GM18499 (cell line): ENCODE results near the gene ATG10.

Experiments used
- ATAC-seq: cut with Tn5 transposase; IDR thresholded peaks from one replicate; pipeline ENCODE4 v1.9.1; 2021; ENCODE audit warnings: moderate number of reproducible peaks; ENCODE audit not compliant: insufficient read depth, unreplicated experiment

Gene ATG10

DNA sequence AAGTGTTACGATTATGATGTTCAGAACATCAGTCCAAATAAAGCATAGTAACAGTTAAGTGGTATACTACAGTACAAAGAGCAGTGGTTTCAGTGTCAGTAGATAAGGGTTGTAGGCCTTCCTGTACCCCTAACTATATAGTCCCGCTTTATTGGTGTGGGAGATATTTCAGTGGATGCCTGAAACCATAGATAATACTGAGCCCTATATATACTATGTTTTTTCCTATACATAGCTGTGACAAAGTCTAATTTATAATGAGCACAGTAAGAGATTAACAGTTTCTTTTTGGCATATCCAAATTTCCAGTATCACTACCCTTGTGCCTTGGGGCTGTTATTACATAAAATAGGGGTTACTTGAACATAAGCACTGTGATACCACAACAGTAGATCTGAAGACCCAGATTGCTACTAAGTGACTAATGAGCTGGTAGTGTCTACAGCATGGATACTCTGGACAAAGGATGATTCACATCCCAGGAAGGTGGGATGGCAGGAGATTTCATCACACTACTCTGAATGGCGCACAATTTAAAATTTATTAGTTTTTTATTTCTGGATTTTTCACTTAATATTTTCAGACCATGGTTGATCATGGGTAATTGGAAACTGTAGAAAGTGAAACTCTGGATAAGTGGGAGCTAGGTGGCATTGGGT lies 187.1 kb downstream of the ATG10 start:
- ATAC-seq = no peak

DNA sequence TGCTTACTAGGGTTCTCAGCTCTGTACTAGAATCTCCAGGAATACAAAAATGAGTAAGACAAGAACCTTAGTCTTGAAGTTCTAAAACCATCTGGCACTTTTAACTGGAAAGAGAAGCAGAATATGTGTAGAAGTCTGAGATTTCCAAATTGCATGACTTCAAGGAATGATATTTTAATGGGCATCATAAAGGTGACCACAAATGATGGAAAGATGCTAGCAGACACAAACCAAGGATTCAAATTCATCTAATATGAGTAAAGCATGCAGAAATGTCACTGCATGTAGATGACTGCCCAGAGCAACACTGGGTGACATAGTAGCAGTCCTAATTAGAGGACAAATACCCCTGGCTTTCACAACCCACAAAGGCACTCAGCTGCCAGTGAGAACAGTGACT lies 189.1 kb downstream of the ATG10 start:
- no peak for ATAC-seq

DNA sequence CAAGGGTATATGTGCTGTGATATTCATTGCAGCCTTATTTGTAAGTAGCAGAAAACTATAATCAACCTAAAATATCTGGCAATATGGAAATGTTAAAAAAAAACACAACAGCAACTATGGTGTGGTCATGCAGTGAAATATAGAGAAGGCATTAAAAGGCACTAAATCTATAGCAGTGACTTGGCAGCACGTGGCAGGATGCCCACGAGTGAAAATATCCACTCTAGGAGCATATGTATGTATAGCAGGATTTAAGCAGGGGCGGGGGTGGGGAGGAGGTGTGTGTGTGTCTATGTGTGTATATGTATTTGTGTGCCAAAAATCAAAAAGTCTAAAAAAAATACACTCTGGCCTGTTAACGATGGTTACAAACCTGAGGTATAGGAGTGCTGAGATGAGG lies 190.8 kb downstream of the ATG10 start:
- no peak for ATAC-seq

DNA sequence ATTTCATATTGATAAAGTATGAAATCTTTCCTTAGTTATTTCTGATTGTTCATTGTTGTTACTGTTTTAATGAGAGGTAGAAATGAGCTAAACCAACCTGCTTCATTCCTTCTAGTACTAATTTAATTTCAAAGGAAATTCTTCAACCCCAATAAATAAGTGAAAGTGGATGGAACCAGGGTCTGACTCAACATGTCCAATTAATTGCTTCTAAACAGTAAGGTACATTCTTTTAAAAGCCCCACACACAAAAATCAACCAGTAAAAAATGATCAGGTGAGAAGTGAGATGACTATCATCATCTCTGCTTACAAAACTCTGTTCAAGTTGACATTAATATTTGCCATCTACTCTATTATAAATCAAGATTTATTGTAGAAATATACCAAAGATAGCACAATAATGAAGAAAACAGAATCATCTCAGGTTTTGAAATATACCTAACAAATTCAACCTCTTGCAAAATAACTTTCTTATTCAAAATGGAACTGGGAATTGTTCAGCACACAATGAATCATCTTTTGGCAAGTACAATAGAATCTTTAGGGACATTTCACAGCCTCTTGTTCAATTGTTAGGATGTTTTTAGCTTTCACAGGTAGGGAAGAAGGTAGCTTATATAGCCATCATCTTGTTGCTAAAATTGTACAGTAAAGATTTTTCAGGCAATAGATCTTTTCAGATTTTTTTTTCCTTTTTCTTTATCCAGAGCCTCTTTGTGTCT lies 191.8 kb downstream of the ATG10 start:
- ATAC-seq = no peak

DNA sequence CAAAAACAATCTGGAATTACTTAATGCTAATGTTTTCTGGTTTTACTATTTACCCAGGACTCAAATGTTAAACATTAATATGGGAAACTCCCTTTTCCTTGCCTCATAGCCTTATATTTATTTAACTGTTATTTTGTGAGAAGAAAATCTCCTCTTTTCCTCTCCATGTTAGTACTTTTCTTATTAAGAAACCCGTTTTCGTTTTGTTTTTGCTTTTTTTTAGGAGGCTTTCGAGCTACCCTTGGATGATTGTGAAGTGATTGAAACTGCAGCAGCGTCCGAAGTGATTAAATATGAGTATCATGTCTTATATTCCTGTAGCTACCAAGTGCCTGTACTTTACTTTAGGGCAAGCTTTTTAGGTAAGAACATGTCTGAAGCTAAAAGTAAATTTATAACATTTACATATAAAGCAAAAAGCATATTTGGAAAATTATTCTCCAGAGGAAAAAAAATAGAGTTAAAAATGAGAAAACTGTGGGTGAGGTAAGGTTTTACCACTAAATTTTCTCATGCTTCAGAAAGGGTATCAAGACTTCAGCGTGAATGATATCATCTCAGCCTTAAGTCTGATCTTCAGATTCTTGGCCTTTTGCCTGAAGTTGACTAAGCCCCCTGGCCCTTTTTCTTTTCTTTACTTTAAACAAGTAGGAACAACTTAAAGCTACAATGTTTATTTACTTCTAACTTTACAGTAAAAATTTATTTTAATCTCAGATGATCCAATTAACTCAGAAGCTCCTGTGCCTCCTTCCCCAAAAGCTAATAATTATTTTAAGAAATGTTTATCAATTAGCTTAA lies 192.6 kb downstream of the ATG10 start:
- no peak for ATAC-seq

DNA sequence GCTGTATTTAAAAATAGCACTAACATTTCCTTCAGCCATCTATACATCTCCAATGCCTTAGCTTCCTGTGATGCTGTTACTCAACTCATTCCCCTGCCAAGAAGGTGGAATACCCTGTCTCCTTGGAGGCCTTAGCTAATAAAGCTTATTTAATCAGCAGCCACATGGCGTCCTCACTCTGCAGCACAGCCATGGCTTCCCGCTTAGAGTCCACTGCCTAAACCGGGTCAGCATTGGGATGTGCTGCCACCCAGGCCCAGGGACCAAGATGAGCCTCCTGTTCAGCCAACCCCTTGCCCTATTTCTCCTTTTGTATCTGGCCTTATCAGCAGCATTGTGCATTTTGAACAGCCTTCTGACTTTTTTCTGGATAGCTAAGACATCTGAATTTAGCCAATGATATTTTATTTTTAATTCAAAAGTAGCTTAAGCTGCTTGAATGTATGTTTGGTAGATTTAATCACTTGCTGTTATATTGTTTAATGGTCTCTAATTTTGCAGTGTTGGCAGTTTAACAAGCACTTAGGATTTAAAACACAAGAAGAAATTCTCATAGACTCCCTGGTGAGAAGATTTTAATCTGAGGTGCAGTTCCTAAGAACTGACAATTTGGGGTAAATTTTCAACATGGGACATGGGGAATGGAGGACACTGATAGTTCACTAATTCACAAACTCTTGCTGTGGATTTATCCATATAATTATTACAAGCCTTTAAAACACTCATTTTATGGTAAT lies 193.3 kb downstream of the ATG10 start:
- no peak for ATAC-seq

DNA sequence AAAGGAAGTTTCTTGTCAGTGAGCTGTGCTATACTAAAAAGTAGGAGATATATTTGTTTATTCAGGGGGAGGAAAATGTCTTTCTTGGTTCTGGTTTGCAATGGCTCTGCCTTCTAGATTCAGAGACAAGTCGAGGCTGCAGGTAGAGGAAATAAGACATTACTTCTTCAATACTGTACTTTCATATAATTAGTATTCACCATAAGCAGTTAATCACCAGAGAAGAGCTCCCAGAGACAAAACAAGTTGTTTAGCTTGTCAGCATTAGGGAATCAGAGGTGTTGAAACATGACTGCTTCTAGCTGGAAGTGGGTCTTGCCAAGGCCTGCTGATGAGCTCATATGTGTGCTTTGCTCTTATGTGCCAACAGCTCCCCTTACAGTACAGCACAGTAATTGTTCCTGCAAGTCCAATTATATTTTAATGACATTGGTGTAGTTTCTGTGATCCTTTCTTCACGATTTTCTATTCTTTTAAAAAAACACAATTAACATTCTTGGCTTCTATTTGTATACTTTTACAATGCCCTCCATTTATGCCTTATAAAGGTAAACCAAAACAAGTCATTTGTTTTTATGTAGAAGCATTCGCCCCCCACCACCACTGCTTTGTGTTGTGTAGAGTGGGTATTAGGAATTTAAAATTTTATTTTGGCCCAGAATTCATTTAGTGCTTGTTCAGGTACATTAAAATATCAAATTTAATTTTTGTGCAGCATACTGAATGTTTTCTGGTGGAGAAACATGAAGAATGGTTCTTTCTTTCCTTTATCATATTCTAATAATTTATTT lies 194.1 kb downstream of the ATG10 start:
- peak; percentile 59 for ATAC-seq

DNA sequence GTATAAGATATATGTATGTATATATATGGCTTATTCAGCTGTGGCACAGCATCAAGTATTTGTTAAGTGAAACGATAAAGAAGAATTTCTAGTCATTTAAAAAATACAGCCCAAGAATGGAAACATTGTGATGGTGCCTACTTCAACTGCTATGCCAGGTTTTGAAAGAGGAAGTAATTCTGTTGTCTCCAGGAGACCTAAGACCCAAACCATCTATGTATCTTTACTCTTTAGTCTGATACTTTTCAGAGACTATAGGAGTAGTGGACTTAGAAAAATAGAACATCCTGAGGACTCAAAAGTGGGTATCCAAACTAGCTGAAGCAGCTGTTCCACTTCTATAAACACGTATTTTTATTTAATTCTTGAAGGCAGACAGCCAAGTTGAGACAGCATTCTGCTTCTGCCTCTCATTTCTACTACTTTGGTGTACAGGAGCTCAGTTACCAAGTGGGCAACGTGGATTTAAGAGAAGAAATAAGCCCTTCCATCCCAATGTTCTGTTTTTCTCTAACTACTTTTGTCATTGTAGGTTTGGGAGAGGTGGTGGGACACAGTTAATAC lies 195.6 kb downstream of the ATG10 start:
- ATAC-seq = no peak

DNA sequence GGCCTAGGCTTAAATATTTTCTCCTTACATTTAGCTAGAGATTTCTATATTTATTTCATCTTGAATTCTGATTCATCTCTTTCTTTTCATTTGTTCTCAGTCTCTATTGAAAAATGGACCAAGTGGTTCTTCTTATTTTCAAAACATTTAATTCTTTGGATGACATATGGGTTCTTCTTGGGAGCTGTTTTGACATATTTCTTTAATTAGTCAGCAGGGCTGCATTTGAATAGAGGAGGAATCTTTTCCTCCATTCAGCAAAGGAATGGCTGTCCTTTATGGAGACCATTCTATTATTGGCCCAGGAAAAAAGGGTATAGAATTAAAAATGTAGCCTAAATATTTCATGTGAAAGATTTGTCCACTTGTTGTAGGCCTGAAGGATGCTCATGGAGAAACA lies 196.5 kb downstream of the ATG10 start:
- ATAC-seq = no peak

DNA sequence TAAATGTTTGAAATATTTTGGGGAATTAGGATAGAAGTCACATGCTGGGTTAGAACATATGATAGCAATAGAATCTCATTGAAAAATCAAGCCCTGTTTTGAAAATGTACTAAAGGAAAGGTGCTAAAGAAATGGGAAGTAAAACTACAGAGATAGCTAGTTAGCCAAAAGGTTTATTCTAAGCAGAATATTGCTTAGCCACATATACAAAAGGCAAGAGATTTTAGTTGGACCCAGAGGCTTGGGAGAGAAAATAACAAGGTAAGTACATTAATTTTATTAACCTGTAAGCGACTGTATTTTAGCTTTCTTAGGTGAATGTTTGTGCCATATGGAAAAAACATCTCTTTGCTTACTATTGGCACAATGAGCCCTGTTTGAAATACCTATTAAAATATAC lies 198.1 kb downstream of the ATG10 start:
- ATAC-seq = no peak

DNA sequence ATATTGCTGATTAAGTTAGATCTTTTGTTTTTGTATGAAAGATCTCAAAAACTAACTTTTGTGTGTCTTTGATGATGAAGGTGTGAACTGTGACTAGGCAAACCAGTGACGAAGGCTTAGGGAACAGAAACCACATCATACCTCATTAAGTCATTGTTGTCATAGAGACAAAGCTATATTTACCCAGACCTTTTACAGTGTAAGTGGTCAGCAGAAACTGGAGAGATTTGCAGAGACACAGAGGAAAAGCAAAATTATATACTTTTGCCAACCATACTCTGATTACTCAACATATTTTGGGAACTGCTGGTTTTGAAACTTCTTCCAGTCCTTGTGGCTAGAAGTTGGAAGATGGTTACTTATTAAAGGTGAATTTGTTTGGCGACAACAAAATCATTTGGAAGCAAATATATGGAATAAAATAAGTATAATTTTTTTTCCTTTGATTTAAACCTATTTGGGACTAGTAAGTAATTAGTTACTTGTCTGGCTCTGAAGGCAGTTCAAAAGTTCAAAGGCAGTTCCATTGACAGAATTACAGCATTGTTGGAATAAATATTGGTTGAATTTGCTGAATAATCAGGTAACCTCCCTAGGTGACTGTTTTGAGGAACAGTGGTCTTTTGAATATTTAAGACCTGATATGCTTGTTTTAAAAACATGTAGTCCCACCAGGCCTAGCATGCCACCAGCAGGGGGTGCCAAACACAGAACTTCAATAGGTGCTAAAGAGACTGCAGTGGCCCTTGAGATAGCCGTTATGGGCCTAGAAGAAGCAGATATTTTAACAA lies 202.5 kb downstream of the ATG10 start:
- peak; percentile 99 for ATAC-seq

DNA sequence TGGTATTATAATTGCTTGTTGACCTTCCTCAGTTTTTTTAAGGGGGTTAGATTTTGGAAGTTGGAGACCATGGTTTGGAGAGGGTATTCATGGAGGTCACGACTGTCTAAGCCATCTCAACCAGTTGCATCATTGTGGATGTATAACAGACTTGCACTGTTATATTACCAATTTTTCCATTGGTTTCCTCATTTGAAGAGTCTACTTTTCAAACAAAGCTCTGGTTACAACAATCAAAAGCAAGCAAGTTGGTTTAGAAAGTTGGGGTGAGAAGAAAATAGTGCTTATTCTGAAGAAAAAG lies 203.0 kb downstream of the ATG10 start:
- no peak for ATAC-seq

DNA sequence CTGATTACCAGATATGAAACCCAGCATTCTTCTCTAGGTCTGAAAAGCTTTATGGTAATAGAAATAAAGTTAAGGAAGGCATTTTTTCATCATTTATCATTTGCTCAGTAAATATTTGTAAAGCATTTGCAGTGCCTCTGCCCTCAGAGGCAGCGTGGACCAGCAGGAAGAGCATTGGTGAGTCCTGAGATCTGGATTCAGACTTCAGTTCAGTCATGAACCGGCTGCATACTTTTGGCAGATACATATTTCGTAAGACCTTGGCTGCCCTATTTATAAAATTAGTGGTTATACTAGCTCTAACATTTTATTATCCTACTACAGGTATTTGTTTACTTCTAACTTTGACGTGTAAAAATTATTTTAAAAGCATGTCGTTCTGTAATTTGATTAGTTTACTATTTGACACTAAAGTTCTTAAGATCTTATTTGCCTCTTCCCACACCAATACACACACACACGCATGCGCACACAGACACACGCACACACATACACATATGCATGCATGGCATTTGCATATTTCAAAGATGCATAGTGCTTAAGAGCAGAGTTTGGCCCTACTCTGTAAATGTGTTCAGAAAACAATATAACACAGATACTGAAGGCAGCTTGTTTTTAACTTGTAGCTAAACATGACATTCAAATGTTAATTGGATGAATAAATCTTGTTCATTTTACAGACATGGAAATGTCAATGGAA lies 204.4 kb downstream of the ATG10 start:
- no peak for ATAC-seq

DNA sequence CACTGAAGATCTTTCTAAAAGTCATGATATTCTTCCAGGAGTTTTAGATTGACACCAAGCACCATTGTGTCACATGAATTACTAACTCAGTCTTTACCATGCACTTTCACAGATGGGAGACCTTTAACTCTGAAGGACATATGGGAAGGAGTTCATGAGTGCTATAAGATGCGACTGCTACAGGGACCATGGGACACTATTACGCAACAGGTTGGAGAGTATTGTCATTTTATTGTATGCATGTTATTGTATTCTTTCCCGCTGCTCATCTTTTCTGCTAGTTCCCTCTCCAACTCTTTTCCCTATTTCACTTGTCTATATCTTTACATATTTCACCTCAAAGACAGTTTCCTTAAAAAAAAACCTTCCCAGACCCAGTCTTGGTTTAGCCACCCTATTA lies 206.6 kb downstream of the ATG10 start:
- ATAC-seq = no peak

DNA sequence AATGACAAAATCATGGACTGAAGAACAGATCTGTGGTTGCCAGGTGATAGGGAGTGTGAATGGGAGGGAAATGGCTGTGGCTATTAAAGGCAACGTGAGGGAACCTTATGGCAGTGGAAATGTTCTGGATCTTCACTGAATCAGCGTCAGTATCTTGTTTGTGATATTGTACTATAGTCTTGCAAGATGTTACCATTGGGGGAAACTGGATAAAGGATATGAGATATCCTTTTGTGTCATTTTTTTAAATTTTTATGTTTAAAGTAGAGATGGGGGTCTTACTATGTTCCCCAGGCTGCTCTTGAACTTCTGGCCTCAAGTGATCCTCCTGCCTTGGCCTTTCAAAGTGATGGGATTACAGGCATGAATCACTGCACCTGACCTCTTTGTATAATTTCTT lies 210.8 kb downstream of the ATG10 start:
- ATAC-seq = no peak

DNA sequence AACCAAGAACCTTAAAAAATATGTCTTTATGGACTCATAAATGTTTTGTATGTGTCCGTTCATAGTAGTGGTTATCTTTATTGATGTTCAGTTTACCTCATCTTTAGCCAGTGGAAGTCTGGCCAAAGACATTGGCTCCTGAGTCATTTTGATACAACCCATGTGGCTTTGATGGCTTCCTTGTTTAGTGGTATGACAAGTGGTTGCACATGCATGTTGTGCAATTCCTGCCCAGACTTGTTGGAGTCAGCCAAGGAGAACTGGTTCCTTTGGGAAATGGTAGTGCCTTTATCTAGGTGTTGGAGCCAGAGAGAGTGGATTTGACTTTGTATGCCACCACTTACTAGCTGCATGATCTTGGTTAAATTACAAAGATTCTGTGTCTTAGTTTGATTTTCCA lies 212.0 kb downstream of the ATG10 start:
- no peak for ATAC-seq

DNA sequence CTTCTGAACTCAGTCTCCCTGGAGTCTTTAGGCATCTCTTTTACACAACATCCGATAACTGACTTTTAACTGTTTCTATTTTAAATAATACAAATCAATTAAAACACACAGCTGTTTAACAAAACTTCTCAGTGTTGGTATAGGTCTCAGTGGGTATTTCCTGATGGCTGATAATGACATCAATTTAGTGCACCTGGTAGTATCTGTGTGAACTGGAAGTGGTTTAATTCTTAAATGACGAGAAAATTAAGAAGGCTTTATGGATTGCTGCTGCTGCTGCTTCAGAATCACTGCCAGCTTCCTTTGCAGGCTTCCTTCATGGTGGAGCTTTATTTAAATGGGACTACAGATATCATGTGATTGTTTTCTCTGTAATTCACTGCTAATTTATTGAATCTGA lies 214.0 kb downstream of the ATG10 start:
- no peak for ATAC-seq

DNA sequence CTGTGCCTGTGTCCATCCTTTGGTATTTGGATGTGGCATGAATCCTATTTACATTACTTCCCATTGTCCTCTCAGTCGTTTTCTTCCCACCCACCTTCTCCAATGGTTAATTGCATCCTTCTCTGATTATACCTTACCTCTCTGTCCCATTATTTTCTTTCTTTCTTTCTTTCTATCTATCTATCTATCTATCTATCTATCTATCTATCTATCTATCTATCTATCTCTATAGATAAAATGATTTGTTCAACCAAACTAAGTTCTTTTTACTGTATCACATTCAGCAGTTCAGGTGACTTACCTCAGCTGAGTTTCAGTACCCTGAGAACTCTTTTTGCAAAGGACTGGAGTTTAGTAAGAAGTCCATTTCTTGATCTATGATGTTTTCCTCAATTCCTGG lies 225.7 kb downstream of the ATG10 start:
- no peak for ATAC-seq

DNA sequence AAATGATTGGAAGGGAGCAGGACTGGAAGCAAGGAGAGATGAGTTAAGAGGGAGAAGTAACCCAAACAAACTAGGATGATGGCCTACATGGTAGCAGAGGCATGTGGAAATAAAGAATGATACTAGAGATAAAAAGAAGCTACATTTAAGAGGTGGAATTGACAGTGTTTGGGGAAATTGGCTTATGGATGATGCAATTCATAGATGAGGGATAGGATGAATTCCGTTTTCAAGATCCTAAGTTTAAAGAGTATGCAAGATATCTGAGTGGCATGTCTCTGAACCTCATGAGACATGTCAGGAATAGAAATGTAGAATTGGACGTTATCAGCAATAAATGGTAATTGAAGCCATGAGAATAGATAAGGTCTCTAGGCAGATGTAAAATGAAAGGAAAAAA lies 232.7 kb downstream of the ATG10 start:
- no peak for ATAC-seq
